GM13976 (cell line): ENCODE data around the gene ABI2.

Experiments
- DNase-seq: peaks from one replicate; pipeline ENCODE4 v3.0.0; 2012; ENCODE audit warnings: low spot score
- CTCF ChIP-seq: IDR thresholded peaks from 2 replicates; pipeline ENCODE4 v1.5.1; 2012; ENCODE audit warnings: borderline replicate concordance, mild to moderate bottlenecking; ENCODE audit not compliant: insufficient read depth; ENCODE audit errors: extremely low read depth, missing control alignments, control extremely low read depth
- in situ Hi-C: fragments of 300-500 bp; cut with MboI; formaldehyde crosslinking; loops from one replicate; pipeline ENCODE4 v1.12.0; 2022; ENCODE audit warnings: low sequenced_read_pairs, mixed read lengths, inconsistent platforms; ENCODE audit not compliant: unreplicated experiment

ABI2 gene

GRCh38 chr2:203310688-203311436, 17.3 kb upstream of the ABI2 start:
- in situ Hi-C loops, result no loop called here
- DNase-seq, result no peak
- TF ChIP-seq CTCF, result no peak

GRCh38 chr2:203326356-203326755, 1.8 kb upstream of the ABI2 start:
- DNase-seq, result peak; percentile 27
- TF ChIP-seq CTCF, result no peak
- in situ Hi-C loops, result no loop called here

DNA sequence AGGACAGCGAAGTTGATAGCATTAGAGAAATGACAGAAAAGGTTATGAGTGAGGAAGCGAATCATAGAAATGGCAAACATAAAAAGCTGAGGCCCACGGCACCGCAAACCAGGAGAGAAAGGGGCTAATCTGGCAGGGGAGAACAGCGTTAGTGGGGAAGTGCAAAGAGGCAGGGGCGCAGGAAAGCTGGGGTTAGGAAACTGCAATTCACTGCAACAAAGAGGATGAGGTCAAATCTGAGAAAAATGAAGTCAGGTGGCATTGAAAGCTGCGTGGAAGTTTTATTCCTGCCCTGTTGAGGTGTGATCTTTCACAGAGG, 653 bp upstream of the ABI2 start:
- TF ChIP-seq CTCF, result no peak
- in situ Hi-C loops, result no loop called here
- no peak for DNase-seq

DNA sequence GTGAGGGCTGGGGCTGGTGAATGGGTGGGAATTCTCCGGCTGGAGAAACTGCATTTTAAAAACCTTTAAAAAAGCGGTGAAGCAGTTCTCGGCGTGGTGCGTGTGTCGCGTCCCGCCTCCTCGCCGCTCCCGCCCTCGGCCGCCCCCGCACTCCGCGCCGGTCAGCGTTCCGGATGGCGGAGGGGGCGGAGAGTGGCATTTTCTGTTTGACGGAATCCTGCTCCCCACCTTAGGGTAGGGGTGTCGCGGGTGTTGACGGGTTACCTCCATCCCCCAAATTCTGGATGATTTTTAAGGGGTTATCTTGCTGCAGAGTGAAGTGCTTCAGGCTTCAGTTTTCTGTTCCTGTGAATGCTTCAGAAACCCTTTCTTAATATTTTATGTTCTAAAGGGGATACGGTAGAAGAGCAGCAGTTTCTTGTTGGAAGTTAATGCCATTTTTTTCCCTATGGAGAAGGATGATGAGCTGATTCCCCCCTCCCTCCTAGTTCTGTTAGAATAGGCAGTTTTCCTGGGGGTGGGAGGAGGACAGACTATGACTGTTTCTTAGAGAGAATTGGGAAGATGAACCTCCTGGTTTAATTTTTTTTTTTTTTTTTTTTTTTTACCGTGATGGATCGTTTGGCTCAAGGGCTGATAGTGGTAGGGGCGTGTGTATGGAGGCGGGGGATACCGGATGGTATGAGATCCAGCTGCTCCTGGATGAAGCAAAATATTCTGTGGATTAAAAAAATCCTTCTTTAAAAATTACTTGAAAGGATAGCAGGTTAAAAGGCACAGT, 756 bp downstream of the ABI2 start:
- in situ Hi-C loops, result no loop called here
- no peak for TF ChIP-seq CTCF
- peak; percentile 79 for DNase-seq

DNA sequence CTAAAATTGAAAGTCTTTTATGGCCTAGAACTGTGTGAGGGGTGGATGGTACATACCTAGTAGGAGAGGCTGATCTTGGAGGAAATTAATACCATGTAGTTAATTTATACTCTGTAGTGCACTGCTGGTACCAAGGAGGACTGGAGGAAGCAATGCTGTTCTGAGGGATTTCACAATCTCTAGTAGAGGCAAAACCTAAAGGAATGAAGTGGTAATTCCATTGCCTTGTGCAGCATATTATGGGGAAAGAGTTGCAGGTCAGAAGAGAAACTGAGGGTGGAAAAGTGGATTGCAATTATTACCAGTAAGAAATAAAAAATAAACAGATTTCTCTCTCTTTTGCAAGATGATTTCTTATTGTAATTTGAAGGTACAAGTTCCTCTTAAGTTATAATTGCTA, 2.2 kb downstream of the ABI2 start:
- no peak for TF ChIP-seq CTCF
- no peak for DNase-seq
- in situ Hi-C loops, result no loop called here

GRCh38 chr2:203338322-203338721, 10.1 kb downstream of the ABI2 start:
- no peak for TF ChIP-seq CTCF

More at GRCh38 chr2:203338322-203338721, 10.1 kb downstream of the ABI2 start:
- in situ Hi-C loops, result no loop called here
- no peak for DNase-seq
